Activated CD4-positive, alpha-beta T cell treated with anti-CD3 and anti-CD28 coated beads for 24 hours (primary cell): Measurements from ENCODE around the gene CLDND2.
"Not testable (repeated sequence)": the region's sequence is repeated elsewhere in the genome, so short reads cannot be mapped to it uniquely, and the experiment has no call there.

ENCODE experiments used
- DNase-seq, 2 donors: peaks; one replicate each; pipeline ENCODE4 v3.0.0-alpha.2; 2020; ENCODE audit warnings: low read depth in 2 of 2

CLDND2 gene

GRCh38 chr19:51368366-51369282, at the start of gene CLDND2:
Gene CLDND2 (minus strand): TSS chr19:51369003. CDS start chr19:51368577, 426 bp downstream.
- no peak for DNase-seq

- no peak for DNase-seq
Measured at GRCh38 chr19:51417810-51418157, 49.0 kb upstream of the CLDND2 start.

GRCh38 chr19:51417107-51417809, 48.5 kb upstream of the CLDND2 start, which contains the start of gene SIGLEC10:
Gene SIGLEC10 (minus strand): TSS chr19:51417642. CDS start chr19:51417581, 61 bp downstream.
- no peak for DNase-seq

GRCh38 chr19:51416422-51416821, 47.6 kb upstream of the CLDND2 start:
- not testable (repeated sequence) for DNase-seq

- DNase-seq, result no peak
Measured at GRCh38 chr19:51415187-51415586, 46.4 kb upstream of the CLDND2 start.

GRCh38 chr19:51410950-51411748, 42.3 kb upstream of the CLDND2 start:
- DNase-seq, result no peak

- DNase-seq, result no peak
Measured at GRCh38 chr19:51407511-51408131, 38.8 kb upstream of the CLDND2 start.

- no peak for DNase-seq
Measured at GRCh38 chr19:51402117-51402516, 33.3 kb upstream of the CLDND2 start.

GRCh38 chr19:51399936-51400335, 31.1 kb upstream of the CLDND2 start:
- DNase-seq, result not testable (repeated sequence)

- no peak for DNase-seq
Measured at GRCh38 chr19:51399231-51399630, 30.4 kb upstream of the CLDND2 start.

- no peak for DNase-seq
Measured at GRCh38 chr19:51398096-51398704, 29.4 kb upstream of the CLDND2 start.

GRCh38 chr19:51397453-51397852, 28.6 kb upstream of the CLDND2 start:
- not testable (repeated sequence) for DNase-seq

GRCh38 chr19:51396175-51396574, 27.4 kb upstream of the CLDND2 start:
- no peak for DNase-seq

- DNase-seq, result peak; percentile 76 to 90
Measured at GRCh38 chr19:51394050-51394836, 25.4 kb upstream of the CLDND2 start.

- DNase-seq, result no peak
Measured at GRCh38 chr19:51392701-51393100, 23.9 kb upstream of the CLDND2 start.

GRCh38 chr19:51391073-51391611, 22.3 kb upstream of the CLDND2 start:
- no peak for DNase-seq

- no peak for DNase-seq
Measured at GRCh38 chr19:51389143-51389542, 20.3 kb upstream of the CLDND2 start.

- no peak for DNase-seq
Measured at GRCh38 chr19:51387924-51388389, 19.2 kb upstream of the CLDND2 start, which contains the start of gene LIM2. Gene LIM2 (minus strand): TSS chr19:51387974. CDS start chr19:51387443, 531 bp downstream.

GRCh38 chr19:51386882-51387520, 18.2 kb upstream of the CLDND2 start:
- no peak for DNase-seq
